Trophoblast cell (in vitro differentiated cells and primary cell): ENCODE measurements around the gene BLOC1S6.

Source experiments
- DNase-seq, 2 donors: peaks; one replicate each; pipeline ENCODE4 v3.0.0-alpha.2; 2016
- H2AFZ ChIP-seq: 2 replicates; pipeline ENCODE4 v1.6.1; 2013; ENCODE audit warnings: low read length, moderate library complexity, mild to moderate bottlenecking; ENCODE audit not compliant: insufficient read depth, poor library complexity
- H2AK5ac ChIP-seq: 2 replicates; pipeline ENCODE4 v1.6.1; 2013; ENCODE audit warnings: mild to moderate bottlenecking, low read length
- H2BK120ac ChIP-seq: 2 replicates; pipeline ENCODE4 v1.6.1; 2013; ENCODE audit warnings: low read length, mild to moderate bottlenecking, moderate library complexity; ENCODE audit not compliant: insufficient read depth, poor library complexity
- H2BK12ac ChIP-seq: 2 replicates; pipeline ENCODE4 v1.6.1; 2013; ENCODE audit warnings: mild to moderate bottlenecking, low read length, moderate library complexity
- H2BK5ac ChIP-seq: 2 replicates; pipeline ENCODE4 v1.6.1; 2013; ENCODE audit warnings: low read length, low read depth, moderate library complexity, mild to moderate bottlenecking; ENCODE audit not compliant: poor library complexity
- H3K14ac ChIP-seq: 2 replicates; pipeline ENCODE4 v1.6.1; 2013; ENCODE audit warnings: mild to moderate bottlenecking, low read length
- H3K18ac ChIP-seq: 2 replicates; pipeline ENCODE4 v1.6.1; 2013; ENCODE audit warnings: mild to moderate bottlenecking, low read length
- H3K23ac ChIP-seq: 2 replicates; pipeline ENCODE4 v1.6.1; 2013; ENCODE audit warnings: low read length
- H3K27ac ChIP-seq: 2 replicates; pipeline ENCODE4 v1.5.1; 2013; ENCODE audit warnings: low read depth, mild to moderate bottlenecking, inconsistent platforms, low read length, moderate library complexity
- H3K27me3 ChIP-seq: 2 replicates; pipeline ENCODE4 v1.6.1; 2013; ENCODE audit warnings: inconsistent platforms, mild to moderate bottlenecking, low read length, moderate library complexity; ENCODE audit not compliant: insufficient read depth
- H3K36me3 ChIP-seq, 2 experiments: 1 replicate in 1 of 2; 2 replicates in 1 of 2; pipeline ENCODE4 v1.6.1; 2013; ENCODE audit warnings: low read length in 2 of 2, mild to moderate bottlenecking in 2 of 2, moderate library complexity in 1 of 2; ENCODE audit not compliant: insufficient read depth in 2 of 2, control insufficient read depth in 1 of 2
- H3K4ac ChIP-seq: 2 replicates; pipeline ENCODE4 v1.6.1; 2013; ENCODE audit warnings: low read depth, mild to moderate bottlenecking, low read length, moderate library complexity
- H3K4me1 ChIP-seq, 2 experiments: 1 replicate in 1 of 2; 2 replicates in 1 of 2; pipeline ENCODE4 v1.6.1; 2013; ENCODE audit warnings: low read length in 2 of 2, mild to moderate bottlenecking in 2 of 2, moderate library complexity in 1 of 2; ENCODE audit not compliant: insufficient read depth in 2 of 2, control insufficient read depth in 1 of 2
- H3K4me2 ChIP-seq: 2 replicates; pipeline ENCODE4 v1.6.1; 2013; ENCODE audit warnings: inconsistent platforms, mild to moderate bottlenecking, low read length, moderate library complexity
- H3K4me3 ChIP-seq: 2 replicates; pipeline ENCODE4 v1.5.1; 2013; ENCODE audit warnings: mild to moderate bottlenecking, low read depth, low read length, inconsistent platforms
- H3K79me1 ChIP-seq: one replicate; pipeline ENCODE4 v1.6.1; 2013; ENCODE audit warnings: low read length
- H3K79me2 ChIP-seq: 2 replicates; pipeline ENCODE4 v1.6.1; 2013; ENCODE audit warnings: low read length, mild to moderate bottlenecking; ENCODE audit not compliant: control insufficient read depth, insufficient read depth, poor library complexity
- H3K9ac ChIP-seq: 2 replicates; pipeline ENCODE4 v1.6.1; 2013; ENCODE audit warnings: mild to moderate bottlenecking, low read length
- H3K9me3 ChIP-seq: 2 replicates; pipeline ENCODE4 v1.6.1; 2013; ENCODE audit warnings: low read depth, mild to moderate bottlenecking, control low read depth, inconsistent platforms, low read length; ENCODE audit not compliant: insufficient read depth
- H4K12ac ChIP-seq: 2 replicates; pipeline ENCODE4 v1.6.1; 2013; ENCODE audit warnings: low read depth, mild to moderate bottlenecking, low read length, moderate library complexity
- H4K8ac ChIP-seq: 2 replicates; pipeline ENCODE4 v1.6.1; 2013; ENCODE audit warnings: low read depth, mild to moderate bottlenecking, low read length, moderate library complexity
- H4K91ac ChIP-seq: one replicate; pipeline ENCODE4 v1.6.1; 2013; ENCODE audit warnings: low read depth, mild to moderate bottlenecking, low read length, moderate library complexity
- WGBS: extraction: QIAGEN DNeasy Blood & Tissue Kit; methylation state at CpG from one replicate; pipeline ENCODE4 v1.1.7; 2013; ENCODE audit warnings: missing lambda C conversion rate; ENCODE audit not compliant: insufficient read length, insufficient coverage; ENCODE audit errors: extremely low coverage; 5-methylcytosine and 5-hydroxymethylcytosine counted together

The BLOC1S6 gene

GRCh38 chr15:45612790-45613415 lies 25.7 kb downstream of the BLOC1S6 start:
- Histone ChIP-seq H3K36me3 (peaks cover 0 to 2% of the 10 kb centered on the region in 2 experiments), H3K9ac (no peak overlapping the region), H4K8ac (no peak overlapping the region), H2AFZ (no peak overlapping the region), H3K4me2 (no peak overlapping the region), H3K27ac (no peak overlapping the region), H3K79me1 (no peaks in the 10 kb centered on the region), H4K91ac (no peak overlapping the region), H2AK5ac (no peak overlapping the region), H4K12ac (no peak overlapping the region), H3K4me3 (no peak overlapping the region), H2BK12ac (no peak overlapping the region), H3K14ac (no peak overlapping the region), H3K79me2 (no peaks in the 10 kb centered on the region), H2BK5ac (no peak overlapping the region), H3K27me3 (no peaks in the 10 kb centered on the region), H3K9me3 (no peaks in the 10 kb centered on the region), H3K23ac (no peak overlapping the region), H3K4me1 (no peaks in the 10 kb centered on the region), H3K18ac (no peak overlapping the region), H2BK120ac (no peak overlapping the region), H3K4ac (no peak overlapping the region)
- DNase-seq, result no peak
- no CpG with 5 or more reads among the region's 1 CpG for WGBS

- Histone ChIP-seq H3K14ac (no peak overlapping the region), H3K23ac (no peak overlapping the region), H3K27ac (no peak overlapping the region), H3K36me3 (no peaks in the 10 kb centered on the region), H3K4ac (no peak overlapping the region), H3K9ac (no peak overlapping the region), H2BK12ac (no peak overlapping the region), H2BK120ac (no peak overlapping the region), H3K27me3 (no peaks in the 10 kb centered on the region), H4K8ac (no peak overlapping the region), H2BK5ac (no peak overlapping the region), H4K91ac (no peak overlapping the region), H3K79me1 (no peaks in the 10 kb centered on the region), H3K4me3 (no peak overlapping the region), H4K12ac (no peak overlapping the region), H3K4me1 (no peaks in the 10 kb centered on the region), H3K9me3 (no peaks in the 10 kb centered on the region), H2AK5ac (no peak overlapping the region), H3K79me2 (no peaks in the 10 kb centered on the region), H2AFZ (no peak overlapping the region), H3K18ac (no peak overlapping the region), H3K4me2 (no peak overlapping the region)
- DNase-seq, result no peak
- WGBS, result no CpG with 5 or more reads among the region's 3 CpGs
Measured at GRCh38 chr15:45616901-45617323, 29.7 kb downstream of the BLOC1S6 start.

- H4K91ac ChIP-seq, result no peak overlapping the region
- H2AK5ac ChIP-seq, result no peak overlapping the region
- H3K4me2 ChIP-seq, result no peak overlapping the region
- H2AFZ ChIP-seq, result no peak overlapping the region
- no peak overlapping the region for H2BK12ac ChIP-seq
- H3K4ac ChIP-seq, result no peak overlapping the region
- no peaks in the 10 kb centered on the region for H3K79me1 ChIP-seq
- H3K9me3 ChIP-seq, result no peaks in the 10 kb centered on the region
- no peaks in the 10 kb centered on the region for H3K79me2 ChIP-seq
- no peak for DNase-seq
- no peak overlapping the region for H4K12ac ChIP-seq
- no CpG with 5 or more reads among the region's 5 CpGs for WGBS
- no peak overlapping the region for H2BK120ac ChIP-seq
- no peak overlapping the region for H3K4me3 ChIP-seq
- H3K4me1 ChIP-seq, result no peaks in the 10 kb centered on the region
- no peak overlapping the region for H3K27ac ChIP-seq
- H2BK5ac ChIP-seq, result no peak overlapping the region
- no peak overlapping the region for H3K23ac ChIP-seq
- H3K36me3 ChIP-seq, result no peaks in the 10 kb centered on the region
- H3K9ac ChIP-seq, result no peak overlapping the region
- H4K8ac ChIP-seq, result no peak overlapping the region
- H3K27me3 ChIP-seq, result no peaks in the 10 kb centered on the region
- H3K18ac ChIP-seq, result no peak overlapping the region
- H3K14ac ChIP-seq, result no peak overlapping the region
Measured at GRCh38 chr15:45618813-45619212, 31.6 kb downstream of the BLOC1S6 start.

- Histone ChIP-seq H4K91ac (no peak overlapping the region), H3K36me3 (peaks cover 0 to 1% of the 10 kb centered on the region in 2 experiments), H3K18ac (no peak overlapping the region), H3K79me2 (no peaks in the 10 kb centered on the region), H3K27me3 (peaks cover 3% of the 10 kb centered on the region), H2BK12ac (no peak overlapping the region), H3K14ac (no peak overlapping the region), H3K27ac (no peak overlapping the region), H2BK5ac (no peak overlapping the region), H3K4ac (no peak overlapping the region), H3K79me1 (no peaks in the 10 kb centered on the region), H3K4me2 (no peak overlapping the region), H2AFZ (no peak overlapping the region), H4K8ac (no peak overlapping the region), H3K9ac (no peak overlapping the region), H2AK5ac (no peak overlapping the region), H3K9me3 (peaks cover 9% of the 10 kb centered on the region), H4K12ac (no peak overlapping the region), H3K23ac (no peak overlapping the region), H3K4me3 (no peak overlapping the region), H2BK120ac (no peak overlapping the region), H3K4me1 (no peaks in the 10 kb centered on the region)
- no peak for DNase-seq
- WGBS, result no CpG with 5 or more reads among the region's 7 CpGs
Measured at GRCh38 chr15:45628136-45628535, 41.0 kb downstream of the BLOC1S6 start.
